Measurements from ENCODE around the gene SHPK. TPM values are rescaled to one million over a fixed set of nuclear protein-coding genes. Genes with fewer than 3 reads are reported as not detected.
A peak's percentile ranks its signal among the peaks of the same experiment; 100 is the strongest.

The SHPK gene
- total and polyA plus RNA-seq, 9 of the 15 experiments (the other 6 are each of a cell fraction or from before 2014, with no cell fraction given): 2.5 to 16.3 (median 11.8) TPM

DNA sequence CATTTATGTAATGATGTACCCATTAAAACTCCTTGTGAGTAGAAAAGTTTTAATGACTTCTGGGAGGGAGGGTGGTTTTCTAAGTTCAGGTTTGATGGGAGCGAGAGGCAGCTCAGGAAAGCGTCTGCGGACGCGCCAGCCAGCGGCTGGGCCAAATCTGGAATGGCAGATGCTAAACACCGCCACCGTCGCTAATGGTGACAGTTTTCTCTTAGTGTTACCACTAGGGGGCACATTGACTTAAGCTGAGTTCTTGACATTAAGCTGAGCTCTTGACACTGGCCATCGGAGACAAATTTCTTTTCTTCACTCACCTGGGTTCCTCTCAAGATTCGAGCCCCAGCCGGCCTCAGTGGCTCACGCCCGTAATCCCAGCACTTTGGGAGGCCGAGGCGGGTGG lies 33.6 kb downstream of the SHPK start (continued):
- TF ChIP-seq C11orf30 (IDR thresholded peaks at IDR 0.05; ENCODE audit: low read depth) (no peak), RFX1 (IDR thresholded peaks at IDR 0.05) (peak; percentile 75), HDAC8 (tag; IDR thresholded peaks at IDR 0.05) (no peak), GABPB1 (CRISPR knock-in tag; IDR thresholded peaks at IDR 0.05) (no peak), ZNF778 (CRISPR knock-in tag; IDR thresholded peaks at IDR 0.05) (no peak), ZBTB17 (CRISPR knock-in tag; IDR thresholded peaks at IDR 0.05) (no peak), KAT7 (CRISPR knock-in tag; IDR thresholded peaks at IDR 0.05; ENCODE audit: borderline replicate concordance) (no peak), ZFP30 (CRISPR knock-in tag; IDR thresholded peaks at IDR 0.05; ENCODE audit: borderline replicate concordance) (no peak), CREM (IDR thresholded peaks at IDR 0.05; ENCODE audit: low read depth) (0 out of 2 replicates have a peak, but pooled peaks have one; percentile 8), FOXP1 (CRISPR knock-in tag; IDR thresholded peaks at IDR 0.05) (no peak), FOS (IDR thresholded peaks at IDR 0.05; ENCODE audit: extremely low read depth, insufficient read length) (no peak), FUS (optimal IDR thresholded peaks at IDR 0.05; ENCODE audit: low read depth, low read length) (no peak), MEIS2 (IDR thresholded peaks at IDR 0.05; ENCODE audit: partially characterized antibody) (peak; percentile 38)
- TF ChIP-seq, protein P1, sequence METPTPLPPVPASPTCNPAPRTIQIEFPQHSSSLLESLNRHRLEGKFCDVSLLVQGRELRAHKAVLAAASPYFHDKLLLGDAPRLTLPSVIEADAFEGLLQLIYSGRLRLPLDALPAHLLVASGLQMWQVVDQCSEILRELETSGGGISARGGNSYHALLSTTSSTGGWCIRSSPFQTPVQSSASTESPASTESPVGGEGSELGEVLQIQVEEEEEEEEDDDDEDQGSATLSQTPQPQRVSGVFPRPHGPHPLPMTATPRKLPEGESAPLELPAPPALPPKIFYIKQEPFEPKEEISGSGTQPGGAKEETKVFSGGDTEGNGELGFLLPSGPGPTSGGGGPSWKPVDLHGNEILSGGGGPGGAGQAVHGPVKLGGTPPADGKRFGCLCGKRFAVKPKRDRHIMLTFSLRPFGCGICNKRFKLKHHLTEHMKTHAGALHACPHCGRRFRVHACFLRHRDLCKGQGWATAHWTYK (CRISPR knock-in tag; IDR thresholded peaks at IDR 0.05): no peak
- TF ChIP-seq, protein P2, sequence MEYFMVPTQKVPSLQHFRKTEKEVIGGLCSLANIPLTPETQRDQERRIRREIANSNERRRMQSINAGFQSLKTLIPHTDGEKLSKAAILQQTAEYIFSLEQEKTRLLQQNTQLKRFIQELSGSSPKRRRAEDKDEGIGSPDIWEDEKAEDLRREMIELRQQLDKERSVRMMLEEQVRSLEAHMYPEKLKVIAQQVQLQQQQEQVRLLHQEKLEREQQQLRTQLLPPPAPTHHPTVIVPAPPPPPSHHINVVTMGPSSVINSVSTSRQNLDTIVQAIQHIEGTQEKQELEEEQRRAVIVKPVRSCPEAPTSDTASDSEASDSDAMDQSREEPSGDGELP (CRISPR knock-in tag; IDR thresholded peaks at IDR 0.05; ENCODE audit: borderline replicate concordance): no peak
- TF ChIP-seq, protein P3, sequence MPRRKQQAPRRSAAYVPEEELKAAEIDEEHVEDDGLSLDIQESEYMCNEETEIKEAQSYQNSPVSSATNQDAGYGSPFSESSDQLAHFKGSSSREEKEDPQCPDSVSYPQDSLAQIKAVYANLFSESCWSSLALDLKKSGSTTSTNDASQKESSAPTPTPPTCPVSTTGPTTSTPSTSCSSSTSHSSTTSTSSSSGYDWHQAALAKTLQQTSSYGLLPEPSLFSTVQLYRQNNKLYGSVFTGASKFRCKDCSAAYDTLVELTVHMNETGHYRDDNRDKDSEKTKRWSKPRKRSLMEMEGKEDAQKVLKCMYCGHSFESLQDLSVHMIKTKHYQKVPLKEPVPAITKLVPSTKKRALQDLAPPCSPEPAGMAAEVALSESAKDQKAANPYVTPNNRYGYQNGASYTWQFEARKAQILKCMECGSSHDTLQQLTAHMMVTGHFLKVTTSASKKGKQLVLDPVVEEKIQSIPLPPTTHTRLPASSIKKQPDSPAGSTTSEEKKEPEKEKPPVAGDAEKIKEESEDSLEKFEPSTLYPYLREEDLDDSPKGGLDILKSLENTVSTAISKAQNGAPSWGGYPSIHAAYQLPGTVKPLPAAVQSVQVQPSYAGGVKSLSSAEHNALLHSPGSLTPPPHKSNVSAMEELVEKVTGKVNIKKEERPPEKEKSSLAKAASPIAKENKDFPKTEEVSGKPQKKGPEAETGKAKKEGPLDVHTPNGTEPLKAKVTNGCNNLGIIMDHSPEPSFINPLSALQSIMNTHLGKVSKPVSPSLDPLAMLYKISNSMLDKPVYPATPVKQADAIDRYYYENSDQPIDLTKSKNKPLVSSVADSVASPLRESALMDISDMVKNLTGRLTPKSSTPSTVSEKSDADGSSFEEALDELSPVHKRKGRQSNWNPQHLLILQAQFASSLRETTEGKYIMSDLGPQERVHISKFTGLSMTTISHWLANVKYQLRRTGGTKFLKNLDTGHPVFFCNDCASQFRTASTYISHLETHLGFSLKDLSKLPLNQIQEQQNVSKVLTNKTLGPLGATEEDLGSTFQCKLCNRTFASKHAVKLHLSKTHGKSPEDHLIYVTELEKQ (CRISPR knock-in tag; IDR thresholded peaks at IDR 0.05): no peak
- TF ChIP-seq, protein P4, sequence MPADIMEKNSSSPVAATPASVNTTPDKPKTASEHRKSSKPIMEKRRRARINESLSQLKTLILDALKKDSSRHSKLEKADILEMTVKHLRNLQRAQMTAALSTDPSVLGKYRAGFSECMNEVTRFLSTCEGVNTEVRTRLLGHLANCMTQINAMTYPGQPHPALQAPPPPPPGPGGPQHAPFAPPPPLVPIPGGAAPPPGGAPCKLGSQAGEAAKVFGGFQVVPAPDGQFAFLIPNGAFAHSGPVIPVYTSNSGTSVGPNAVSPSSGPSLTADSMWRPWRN (IDR thresholded peaks at IDR 0.05; ENCODE audit: low read depth): no peak
- TF ChIP-seq, protein P5, sequence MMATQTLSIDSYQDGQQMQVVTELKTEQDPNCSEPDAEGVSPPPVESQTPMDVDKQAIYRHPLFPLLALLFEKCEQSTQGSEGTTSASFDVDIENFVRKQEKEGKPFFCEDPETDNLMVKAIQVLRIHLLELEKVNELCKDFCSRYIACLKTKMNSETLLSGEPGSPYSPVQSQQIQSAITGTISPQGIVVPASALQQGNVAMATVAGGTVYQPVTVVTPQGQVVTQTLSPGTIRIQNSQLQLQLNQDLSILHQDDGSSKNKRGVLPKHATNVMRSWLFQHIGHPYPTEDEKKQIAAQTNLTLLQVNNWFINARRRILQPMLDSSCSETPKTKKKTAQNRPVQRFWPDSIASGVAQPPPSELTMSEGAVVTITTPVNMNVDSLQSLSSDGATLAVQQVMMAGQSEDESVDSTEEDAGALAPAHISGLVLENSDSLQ (IDR thresholded peaks at IDR 0.05): peak; percentile 22; the same call in 1 of the 2 replicates
- TF ChIP-seq, protein P6, sequence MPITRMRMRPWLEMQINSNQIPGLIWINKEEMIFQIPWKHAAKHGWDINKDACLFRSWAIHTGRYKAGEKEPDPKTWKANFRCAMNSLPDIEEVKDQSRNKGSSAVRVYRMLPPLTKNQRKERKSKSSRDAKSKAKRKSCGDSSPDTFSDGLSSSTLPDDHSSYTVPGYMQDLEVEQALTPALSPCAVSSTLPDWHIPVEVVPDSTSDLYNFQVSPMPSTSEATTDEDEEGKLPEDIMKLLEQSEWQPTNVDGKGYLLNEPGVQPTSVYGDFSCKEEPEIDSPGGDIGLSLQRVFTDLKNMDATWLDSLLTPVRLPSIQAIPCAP (CRISPR knock-in tag; IDR thresholded peaks at IDR 0.05; ENCODE audit: borderline replicate concordance): no peak

Data from K562 (cell line).